Suppressor macrophage (primary cell): Measurements from ENCODE around the gene SHBG.

Experiments used
- DNase-seq, 4 experiments: peaks; one replicate each; pipeline ENCODE4 v3.0.0-alpha.2; 2020 to 2022

The SHBG gene

DNA sequence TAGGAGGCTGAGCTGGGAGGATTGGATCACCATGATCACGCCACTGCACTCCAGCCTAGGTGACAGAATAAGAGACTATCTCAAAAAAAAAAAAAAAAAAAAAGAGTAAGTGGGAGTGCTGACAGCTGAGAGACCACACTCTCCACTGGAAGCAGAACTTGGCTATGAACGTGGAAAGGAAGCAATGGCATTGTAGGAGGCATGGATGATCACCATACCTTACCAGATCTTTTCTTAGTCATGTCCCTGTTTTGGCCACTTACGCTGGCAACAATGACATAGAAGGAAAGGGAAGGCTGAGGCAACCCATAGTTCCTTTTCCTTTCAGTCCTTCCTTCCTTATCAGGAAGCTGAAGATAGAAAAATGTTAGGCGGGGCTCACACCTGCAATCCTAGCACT is 17.1 kb downstream of the SHBG start:
- DNase-seq = peak; percentile 55 to 83 (median 58)

DNA sequence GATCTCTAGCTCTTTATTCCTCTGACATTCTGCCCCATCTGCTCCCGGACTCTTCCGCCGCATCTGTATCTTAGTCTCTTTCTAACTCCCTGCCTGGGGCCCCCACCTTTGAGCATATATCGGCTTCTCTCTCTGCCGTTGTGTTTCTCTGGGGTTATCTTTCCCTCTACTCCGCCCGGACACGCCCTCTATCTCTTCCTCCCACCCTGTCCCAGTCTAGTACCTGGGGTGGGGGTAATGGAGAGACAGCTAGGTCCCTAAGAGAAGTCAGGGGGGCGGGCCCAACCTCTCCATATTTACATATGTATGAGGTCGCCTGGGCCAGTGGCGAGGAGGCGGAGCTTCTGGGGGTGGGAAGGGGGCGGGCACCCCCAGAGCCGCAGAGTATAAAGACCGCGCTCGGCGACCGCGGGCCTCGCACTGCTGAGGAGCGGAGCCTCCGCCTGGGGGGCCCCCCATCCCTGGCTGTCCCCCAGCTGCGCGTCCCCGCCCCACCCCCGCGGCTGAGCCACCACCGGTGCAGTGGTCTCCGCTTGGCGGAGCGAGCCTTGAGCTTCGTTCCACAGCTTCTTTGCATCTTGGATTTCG is 20.7 kb downstream of the SHBG start, which contains the start of gene ATP1B2:
Gene ATP1B2 (plus strand): TSS at position 418 of the 588 bp plus-strand sequence. CDS start 593 bp downstream, outside the sequence.
- peak; percentile 44 to 71 (median 62) for DNase-seq

- DNase-seq = no peak
These were observed 21.2 kb downstream of the SHBG start for GRCh38 chr17:7651097-7651664.

- no peak for DNase-seq
These were observed 21.9 kb downstream of the SHBG start for GRCh38 chr17:7651665-7652387.

GRCh38 chr17:7652388-7653356 is 22.7 kb downstream of the SHBG start:
- DNase-seq = no peak

DNA sequence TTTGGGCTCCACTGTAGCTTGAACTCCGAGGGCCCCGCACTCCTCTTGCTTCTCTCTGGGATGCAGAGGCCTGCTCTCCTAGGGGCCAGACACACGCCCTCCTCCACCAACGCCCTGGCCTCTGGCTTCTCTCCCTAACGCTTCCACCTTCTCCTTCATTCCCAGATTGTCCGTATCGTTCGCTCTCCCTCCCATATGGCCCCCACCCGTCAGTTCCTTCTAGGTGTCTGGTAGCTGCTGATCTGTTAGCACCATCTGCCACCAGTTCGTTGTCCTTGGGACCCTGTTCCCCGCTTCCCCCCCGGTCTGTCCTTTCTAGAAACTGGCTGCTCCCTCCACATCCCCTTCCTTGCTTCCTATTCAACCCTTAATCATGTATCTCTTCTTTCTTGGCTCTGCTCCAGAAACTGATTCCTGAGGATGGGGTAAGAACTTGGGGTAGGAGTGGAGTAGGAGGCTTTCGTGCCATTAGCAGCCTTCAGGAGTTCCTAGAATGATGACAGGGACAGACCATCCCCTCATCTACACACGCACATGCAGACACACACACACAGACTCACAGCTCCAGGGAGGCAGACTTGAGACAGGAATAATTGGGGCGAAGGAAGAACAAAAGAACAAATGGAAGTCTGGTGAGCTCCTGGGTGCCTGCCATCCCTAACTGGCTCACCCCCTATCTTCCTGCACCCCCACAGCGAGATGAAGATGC is 25.1 kb downstream of the SHBG start:
- DNase-seq = no peak

GRCh38 chr17:7655541-7655840 is 25.6 kb downstream of the SHBG start:
- DNase-seq = no peak

GRCh38 chr17:7656958-7657609 is 27.1 kb downstream of the SHBG start:
- peak in 1 of 4 experiments; percentile 27 for DNase-seq

GRCh38 chr17:7667656-7668406 is 37.9 kb downstream of the SHBG start:
- DNase-seq = no peak

GRCh38 chr17:7668482-7668881 is 38.5 kb downstream of the SHBG start:
- DNase-seq = no peak

GRCh38 chr17:7673239-7673638 is 43.3 kb downstream of the SHBG start:
- peak; percentile 51 to 61 (median 58) for DNase-seq

DNA sequence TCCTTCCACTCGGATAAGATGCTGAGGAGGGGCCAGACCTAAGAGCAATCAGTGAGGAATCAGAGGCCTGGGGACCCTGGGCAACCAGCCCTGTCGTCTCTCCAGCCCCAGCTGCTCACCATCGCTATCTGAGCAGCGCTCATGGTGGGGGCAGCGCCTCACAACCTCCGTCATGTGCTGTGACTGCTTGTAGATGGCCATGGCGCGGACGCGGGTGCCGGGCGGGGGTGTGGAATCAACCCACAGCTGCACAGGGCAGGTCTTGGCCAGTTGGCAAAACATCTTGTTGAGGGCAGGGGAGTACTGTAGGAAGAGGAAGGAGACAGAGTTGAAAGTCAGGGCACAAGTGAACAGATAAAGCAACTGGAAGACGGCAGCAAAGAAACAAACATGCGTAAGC is 45.0 kb downstream of the SHBG start:
- no peak for DNase-seq

GRCh38 chr17:7676533-7676932 is 46.6 kb downstream of the SHBG start:
- no peak for DNase-seq

DNA sequence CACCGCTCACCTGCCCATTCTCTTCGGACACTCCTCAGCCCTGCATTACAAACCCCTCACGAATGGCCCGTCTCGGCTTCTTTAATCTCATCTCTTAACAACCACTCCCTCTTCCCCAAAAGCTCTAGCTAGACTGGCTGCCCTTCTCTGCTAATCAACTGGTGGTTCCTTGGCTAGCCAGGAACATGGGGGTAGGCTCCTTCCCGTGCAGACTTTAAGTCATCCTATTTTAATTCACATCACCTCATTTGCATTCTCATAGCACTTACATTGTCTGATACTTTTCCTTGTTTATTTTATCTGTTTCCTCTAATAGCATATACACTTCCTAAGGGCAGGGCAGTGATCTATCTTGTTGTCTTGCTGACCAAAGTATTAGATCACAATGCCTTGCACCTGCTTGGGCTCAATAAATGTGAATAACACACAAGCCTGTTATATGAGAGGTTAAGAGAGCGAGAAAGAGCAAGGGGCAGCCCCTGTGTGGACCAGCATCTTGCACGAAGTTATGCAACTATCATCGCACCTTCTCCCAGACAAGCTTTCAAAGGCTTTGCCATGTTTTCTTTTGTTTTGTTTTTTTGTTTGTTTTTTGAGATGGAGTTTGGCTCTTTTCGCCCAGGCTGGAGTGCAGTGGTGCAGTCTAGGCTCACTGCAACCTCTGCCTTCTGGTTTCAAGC is 47.6 kb downstream of the SHBG start:
- no peak for DNase-seq
